Panc1 (cell line): ENCODE results near the gene ZMYND10. TPM values are rescaled to one million over a fixed set of nuclear protein-coding genes. Genes with fewer than 3 reads are reported as not detected.

Source experiments
- ATAC-seq: fragments of 200-7000 bp; cut with Tn5 transposase; 2 replicates; pipeline ENCODE4 v1.9.1; 2020; ENCODE audit warnings: mild to moderate bottlenecking, moderate library complexity
- BruUV-seq: library from RNA; stranded (reverse); fragments of 400-500 nt; replicated peaks from 2 replicates; lab custom pipeline; 2021; lab: Mats Ljungman, UMichigan
- CTCF ChIA-PET: fragments of 300-600 bp; sonication (Branson Sonifier 250); formaldehyde crosslinking; loops from one replicate; lab custom pipeline; 2022; ENCODE audit warnings: antibody characterized with exemption; lab: Charles Lee
- POLR2A ChIA-PET: fragments of 300-600 bp; sonication (Branson Sonifier 250); formaldehyde crosslinking; loops from one replicate; lab custom pipeline; 2022; ENCODE audit warnings: antibody characterized with exemption; lab: Charles Lee
- DNase-seq: peaks from one replicate; pipeline ENCODE4 v3.0.0-alpha.2; 2010; ENCODE audit warnings: low read depth, low spot score
- H3K27ac ChIP-seq: 2 replicates; pipeline ENCODE4 v1.5.1; 2011; ENCODE audit warnings: mild to moderate bottlenecking, low read length, inconsistent platforms
- H3K27me3 ChIP-seq: fragments of 200-500 bp; sonication (Bioruptor generic); 2 replicates; pipeline ENCODE4 v1.6.0; 2014; ENCODE audit warnings: low read length, inconsistent platforms; ENCODE audit not compliant: control insufficient read depth, insufficient read depth
- H3K36me3 ChIP-seq: fragments of 200-500 bp; sonication (Bioruptor generic); 2 replicates; pipeline ENCODE4 v1.5.1; 2014; ENCODE audit warnings: inconsistent platforms, mild to moderate bottlenecking, low read length, moderate library complexity; ENCODE audit not compliant: control insufficient read depth, insufficient read depth
- H3K4me1 ChIP-seq: 2 replicates; pipeline ENCODE4 v1.5.1; 2011; ENCODE audit warnings: inconsistent platforms, mild to moderate bottlenecking, low read length, moderate library complexity; ENCODE audit not compliant: control insufficient read depth, insufficient read depth
- H3K4me3 ChIP-seq, 2 experiments: 2 replicates each; pipeline ENCODE4 v1.5.1; 2011 to 2012; ENCODE audit warnings: low read depth in 2 of 2, low read length in 2 of 2, mild to moderate bottlenecking in 2 of 2, inconsistent platforms in 1 of 2, moderate library complexity in 1 of 2
- H3K9me3 ChIP-seq: fragments of 200-500 bp; sonication (Bioruptor generic); 2 replicates; pipeline ENCODE4 v1.5.1; 2014; ENCODE audit warnings: low read depth, mild to moderate bottlenecking, inconsistent platforms, low read length, moderate library complexity; ENCODE audit not compliant: control insufficient read depth, insufficient read depth
- POLR2AphosphoS5 ChIP-seq: IDR thresholded peaks from 2 replicates; pipeline ENCODE4 v1.6.1; 2012; ENCODE audit warnings: mild to moderate bottlenecking, low read depth, low read length, moderate library complexity
- SIN3A ChIP-seq: IDR thresholded peaks from 2 replicates; pipeline ENCODE4 v1.6.1; 2012; ENCODE audit warnings: low read depth, mild to moderate bottlenecking, low read length, moderate library complexity, borderline replicate concordance; ENCODE audit not compliant: insufficient read depth
- TCF7L2 ChIP-seq: IDR thresholded peaks from 2 replicates; pipeline ENCODE4 v1.6.1; 2011; ENCODE audit warnings: mild to moderate bottlenecking, low read depth, low read length, inconsistent platforms
- in situ Hi-C: cut with HindIII; loops from 2 replicates; pipeline ENCODE4 v1.10.0; 2016; ENCODE audit warnings: low sequenced_read_pairs, low pct_unique_long_range_greater_than_20kb
- intact Hi-C: fragments of 100-400 bp; cut with micrococcal nuclease; formaldehyde crosslinking; loops from one replicate; pipeline ENCODE4 v1.10.0; 2022; ENCODE audit not compliant: unreplicated experiment
- total RNA-seq: library from RNA; stranded (reverse); gene quantifications from one replicate; pipeline ENCODE4 v1.2.1, GENCODE V29; 2021; ENCODE audit not compliant: unreplicated experiment
- TF ChIP-seq, protein P1 (sequence below): fragments of 450-650 bp; IDR thresholded peaks from 2 replicates; pipeline ENCODE4 v1.5.1; 2017; ENCODE audit warnings: mild to moderate bottlenecking
- TF ChIP-seq, protein P2 (sequence below), 2 experiments: IDR thresholded peaks; 2 replicates each; pipeline ENCODE4 v1.6.1; 2011 to 2012; ENCODE audit warnings: low read depth in 2 of 2, control low read depth in 1 of 2, low read length in 1 of 2, mild to moderate bottlenecking in 1 of 2, moderate library complexity in 1 of 2; ENCODE audit not compliant: insufficient read depth in 1 of 2

Gene ZMYND10
- total RNA-seq, 1 experiment from 2014 or later: 3.6 TPM

DNA sequence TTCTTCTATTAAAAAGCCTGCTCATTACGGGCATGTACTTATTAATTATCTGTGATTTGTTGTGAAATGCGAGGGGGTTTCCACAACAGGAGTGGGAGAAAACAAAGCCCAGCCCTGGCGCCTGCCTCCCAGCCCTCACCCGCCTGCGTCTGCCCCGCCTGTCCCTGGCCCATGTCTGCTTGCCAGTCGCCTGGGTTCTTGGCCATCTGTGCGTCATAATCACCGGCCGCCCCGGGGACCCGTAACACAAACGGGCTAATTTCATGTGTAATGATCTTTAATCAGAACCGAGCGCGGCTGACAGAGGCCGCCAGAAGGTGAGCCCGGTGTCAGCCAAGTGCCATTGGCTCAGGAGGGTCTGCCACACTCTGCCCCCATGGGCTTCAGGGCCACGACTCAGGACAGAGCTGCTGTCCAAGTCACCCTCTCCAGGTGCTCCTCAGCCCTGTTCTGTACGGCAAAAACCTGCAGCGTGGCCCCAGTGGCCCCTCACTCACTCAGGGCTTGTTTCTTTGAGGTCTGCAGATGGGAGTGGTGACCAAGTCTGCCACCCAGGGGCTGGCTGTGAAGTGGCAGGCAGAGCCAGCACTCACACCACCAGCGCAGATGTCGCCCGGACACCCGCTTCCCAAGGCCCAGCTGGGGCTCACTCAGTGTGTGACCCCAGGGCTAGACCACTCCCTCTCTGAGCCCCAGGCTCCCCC is 42.6 kb upstream of the ZMYND10 start:
- no peaks in the 10 kb centered on the region for H3K4me1 ChIP-seq
- in situ Hi-C loops: no loop called here
- no TSS peak for BruUV-seq
- intact Hi-C loops: no loop called here
- no peak overlapping the region for H3K4me3 ChIP-seq
- DNase-seq (no peak), ATAC-seq (peak; percentile 75)
- ChIA-PET CTCF (no interaction called here), POLR2A (no interaction called here)
- no peak overlapping the region for H3K27ac ChIP-seq
- TF ChIP-seq SIN3A (no peak), TCF7L2 (no peak), POLR2AphosphoS5 (no peak)
- TF ChIP-seq, protein P1, sequence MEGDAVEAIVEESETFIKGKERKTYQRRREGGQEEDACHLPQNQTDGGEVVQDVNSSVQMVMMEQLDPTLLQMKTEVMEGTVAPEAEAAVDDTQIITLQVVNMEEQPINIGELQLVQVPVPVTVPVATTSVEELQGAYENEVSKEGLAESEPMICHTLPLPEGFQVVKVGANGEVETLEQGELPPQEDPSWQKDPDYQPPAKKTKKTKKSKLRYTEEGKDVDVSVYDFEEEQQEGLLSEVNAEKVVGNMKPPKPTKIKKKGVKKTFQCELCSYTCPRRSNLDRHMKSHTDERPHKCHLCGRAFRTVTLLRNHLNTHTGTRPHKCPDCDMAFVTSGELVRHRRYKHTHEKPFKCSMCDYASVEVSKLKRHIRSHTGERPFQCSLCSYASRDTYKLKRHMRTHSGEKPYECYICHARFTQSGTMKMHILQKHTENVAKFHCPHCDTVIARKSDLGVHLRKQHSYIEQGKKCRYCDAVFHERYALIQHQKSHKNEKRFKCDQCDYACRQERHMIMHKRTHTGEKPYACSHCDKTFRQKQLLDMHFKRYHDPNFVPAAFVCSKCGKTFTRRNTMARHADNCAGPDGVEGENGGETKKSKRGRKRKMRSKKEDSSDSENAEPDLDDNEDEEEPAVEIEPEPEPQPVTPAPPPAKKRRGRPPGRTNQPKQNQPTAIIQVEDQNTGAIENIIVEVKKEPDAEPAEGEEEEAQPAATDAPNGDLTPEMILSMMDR: no peak; the same call in 1 of the 2 replicates
- TF ChIP-seq, protein P2, sequence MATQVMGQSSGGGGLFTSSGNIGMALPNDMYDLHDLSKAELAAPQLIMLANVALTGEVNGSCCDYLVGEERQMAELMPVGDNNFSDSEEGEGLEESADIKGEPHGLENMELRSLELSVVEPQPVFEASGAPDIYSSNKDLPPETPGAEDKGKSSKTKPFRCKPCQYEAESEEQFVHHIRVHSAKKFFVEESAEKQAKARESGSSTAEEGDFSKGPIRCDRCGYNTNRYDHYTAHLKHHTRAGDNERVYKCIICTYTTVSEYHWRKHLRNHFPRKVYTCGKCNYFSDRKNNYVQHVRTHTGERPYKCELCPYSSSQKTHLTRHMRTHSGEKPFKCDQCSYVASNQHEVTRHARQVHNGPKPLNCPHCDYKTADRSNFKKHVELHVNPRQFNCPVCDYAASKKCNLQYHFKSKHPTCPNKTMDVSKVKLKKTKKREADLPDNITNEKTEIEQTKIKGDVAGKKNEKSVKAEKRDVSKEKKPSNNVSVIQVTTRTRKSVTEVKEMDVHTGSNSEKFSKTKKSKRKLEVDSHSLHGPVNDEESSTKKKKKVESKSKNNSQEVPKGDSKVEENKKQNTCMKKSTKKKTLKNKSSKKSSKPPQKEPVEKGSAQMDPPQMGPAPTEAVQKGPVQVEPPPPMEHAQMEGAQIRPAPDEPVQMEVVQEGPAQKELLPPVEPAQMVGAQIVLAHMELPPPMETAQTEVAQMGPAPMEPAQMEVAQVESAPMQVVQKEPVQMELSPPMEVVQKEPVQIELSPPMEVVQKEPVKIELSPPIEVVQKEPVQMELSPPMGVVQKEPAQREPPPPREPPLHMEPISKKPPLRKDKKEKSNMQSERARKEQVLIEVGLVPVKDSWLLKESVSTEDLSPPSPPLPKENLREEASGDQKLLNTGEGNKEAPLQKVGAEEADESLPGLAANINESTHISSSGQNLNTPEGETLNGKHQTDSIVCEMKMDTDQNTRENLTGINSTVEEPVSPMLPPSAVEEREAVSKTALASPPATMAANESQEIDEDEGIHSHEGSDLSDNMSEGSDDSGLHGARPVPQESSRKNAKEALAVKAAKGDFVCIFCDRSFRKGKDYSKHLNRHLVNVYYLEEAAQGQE (IDR thresholded peaks at IDR 0.05; ENCODE audit: insufficient read depth in 1 of 2, low read depth in 2 of 2, low read length in 1 of 2): no peak
- H3K27me3 ChIP-seq: no peaks in the 10 kb centered on the region
- no peaks in the 10 kb centered on the region for H3K9me3 ChIP-seq
- no peaks in the 10 kb centered on the region for H3K36me3 ChIP-seq

DNA sequence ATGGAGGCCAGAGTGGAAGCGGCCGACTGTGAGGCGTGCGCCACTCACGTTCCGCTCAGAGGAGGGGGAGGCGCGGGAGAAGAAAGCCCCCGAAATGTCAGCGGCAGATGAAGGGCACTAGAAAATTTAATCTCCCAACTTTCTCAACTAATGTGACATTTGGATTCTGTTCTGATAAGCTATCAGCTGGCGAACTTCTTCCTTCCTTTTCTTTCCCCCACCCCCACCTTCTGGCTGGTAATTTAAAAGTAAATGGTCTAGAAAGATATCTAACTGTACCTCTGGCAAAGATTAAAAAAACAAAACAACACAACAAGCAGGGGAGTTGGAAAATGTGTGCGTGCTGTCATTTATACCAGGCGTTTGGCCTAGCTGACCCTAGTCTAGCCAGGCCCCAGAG is 40.2 kb upstream of the ZMYND10 start:
- H3K27ac ChIP-seq: no peak overlapping the region
- intact Hi-C loops (no loop called here), in situ Hi-C loops (no loop called here)
- H3K4me1 ChIP-seq: no peaks in the 10 kb centered on the region
- H3K27me3 ChIP-seq: no peaks in the 10 kb centered on the region
- ChIA-PET CTCF (no interaction called here), POLR2A (no interaction called here)
- ATAC-seq (no peak), DNase-seq (no peak)
- TF ChIP-seq, protein P2 (IDR thresholded peaks at IDR 0.05; ENCODE audit: insufficient read depth in 1 of 2, low read depth in 2 of 2, low read length in 1 of 2): no peak
- no peak for TF ChIP-seq POLR2AphosphoS5
- TF ChIP-seq, protein P1: no peak
- TF ChIP-seq SIN3A: no peak
- no peak for TF ChIP-seq TCF7L2
- H3K4me3 ChIP-seq: no peak overlapping the region
- no peaks in the 10 kb centered on the region for H3K36me3 ChIP-seq
- H3K9me3 ChIP-seq: no peaks in the 10 kb centered on the region
- no TSS peak for BruUV-seq
